VCaP (cell line): Measurements from ENCODE around the gene KATNAL1.

Experiments used
- H3K27ac ChIP-seq: fragments of 450-650 bp; 2 replicates; pipeline ENCODE4 v1.5.1; 2017
- TF ChIP-seq, protein P1 (sequence below): fragments of 450-650 bp; conservative IDR thresholded peaks from 2 replicates; pipeline ENCODE4 v1.5.1; 2017; ENCODE audit warnings: mild to moderate bottlenecking, moderate library complexity

The KATNAL1 gene

DNA sequence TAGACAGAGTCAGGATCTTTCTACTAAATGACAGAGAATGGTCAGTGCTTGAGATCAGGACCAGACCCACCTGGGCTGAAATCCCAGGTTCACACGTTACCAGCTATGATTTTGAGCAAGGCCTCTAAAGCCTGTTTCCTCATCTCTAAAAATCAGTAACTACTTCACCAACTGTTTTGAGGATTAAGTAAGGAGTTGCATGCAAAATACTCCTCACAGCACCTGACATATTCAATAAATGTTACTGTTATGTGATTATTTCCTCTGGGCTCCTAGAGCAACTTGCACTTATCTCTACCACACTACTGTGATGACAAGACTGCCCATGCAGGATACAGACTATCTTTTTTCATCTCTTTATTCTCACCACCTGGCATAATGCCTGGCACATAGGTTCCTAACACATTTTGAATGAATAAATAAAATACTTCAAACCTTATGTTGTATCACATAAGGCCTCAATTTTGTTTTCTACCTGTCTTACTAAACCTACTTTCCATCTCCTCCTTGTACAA is 1.8 kb downstream of the KATNAL1 start:
- H3K27ac ChIP-seq = no peak overlapping the region

GRCh38 chr13:30303269-30303668 is 4.1 kb downstream of the KATNAL1 start:
- H3K27ac ChIP-seq = no peak overlapping the region
- TF ChIP-seq, protein P1, sequence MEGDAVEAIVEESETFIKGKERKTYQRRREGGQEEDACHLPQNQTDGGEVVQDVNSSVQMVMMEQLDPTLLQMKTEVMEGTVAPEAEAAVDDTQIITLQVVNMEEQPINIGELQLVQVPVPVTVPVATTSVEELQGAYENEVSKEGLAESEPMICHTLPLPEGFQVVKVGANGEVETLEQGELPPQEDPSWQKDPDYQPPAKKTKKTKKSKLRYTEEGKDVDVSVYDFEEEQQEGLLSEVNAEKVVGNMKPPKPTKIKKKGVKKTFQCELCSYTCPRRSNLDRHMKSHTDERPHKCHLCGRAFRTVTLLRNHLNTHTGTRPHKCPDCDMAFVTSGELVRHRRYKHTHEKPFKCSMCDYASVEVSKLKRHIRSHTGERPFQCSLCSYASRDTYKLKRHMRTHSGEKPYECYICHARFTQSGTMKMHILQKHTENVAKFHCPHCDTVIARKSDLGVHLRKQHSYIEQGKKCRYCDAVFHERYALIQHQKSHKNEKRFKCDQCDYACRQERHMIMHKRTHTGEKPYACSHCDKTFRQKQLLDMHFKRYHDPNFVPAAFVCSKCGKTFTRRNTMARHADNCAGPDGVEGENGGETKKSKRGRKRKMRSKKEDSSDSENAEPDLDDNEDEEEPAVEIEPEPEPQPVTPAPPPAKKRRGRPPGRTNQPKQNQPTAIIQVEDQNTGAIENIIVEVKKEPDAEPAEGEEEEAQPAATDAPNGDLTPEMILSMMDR = no peak

More for the DNA sequence above, 1.8 kb downstream of the KATNAL1 start:
- TF ChIP-seq, protein P1 = no peak

- TF ChIP-seq, protein P1 = no peak
- no peak overlapping the region for H3K27ac ChIP-seq
These were observed 5.5 kb downstream of the KATNAL1 start for GRCh38 chr13:30301827-30302226.

GRCh38 chr13:30300596-30300995 is 6.8 kb downstream of the KATNAL1 start:
- H3K27ac ChIP-seq = no peak overlapping the region
- TF ChIP-seq, protein P1 = no peak

- no peak overlapping the region for H3K27ac ChIP-seq
- TF ChIP-seq, protein P1 = no peak
These were observed 7.6 kb downstream of the KATNAL1 start for GRCh38 chr13:30299786-30300185.

DNA sequence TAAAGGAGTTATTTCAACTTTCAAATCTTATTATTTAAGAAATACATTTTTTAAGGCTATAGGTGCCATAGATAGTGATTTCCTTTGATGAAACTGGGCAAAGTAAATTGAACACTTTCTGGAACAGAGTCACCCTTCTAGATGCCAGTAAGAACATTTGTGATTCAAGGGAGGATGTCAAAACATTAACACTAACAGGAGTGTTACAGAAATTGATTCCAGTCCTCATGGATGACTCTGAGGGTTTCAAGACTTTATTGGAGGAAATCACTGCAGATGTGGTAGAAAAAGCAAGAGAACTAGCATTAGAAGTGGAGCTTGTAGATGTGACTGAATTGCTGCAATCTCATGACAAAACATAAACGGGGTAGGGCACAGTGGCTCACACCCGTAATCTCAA is 12.2 kb downstream of the KATNAL1 start:
- TF ChIP-seq, protein P1 = no peak
- no peak overlapping the region for H3K27ac ChIP-seq

DNA sequence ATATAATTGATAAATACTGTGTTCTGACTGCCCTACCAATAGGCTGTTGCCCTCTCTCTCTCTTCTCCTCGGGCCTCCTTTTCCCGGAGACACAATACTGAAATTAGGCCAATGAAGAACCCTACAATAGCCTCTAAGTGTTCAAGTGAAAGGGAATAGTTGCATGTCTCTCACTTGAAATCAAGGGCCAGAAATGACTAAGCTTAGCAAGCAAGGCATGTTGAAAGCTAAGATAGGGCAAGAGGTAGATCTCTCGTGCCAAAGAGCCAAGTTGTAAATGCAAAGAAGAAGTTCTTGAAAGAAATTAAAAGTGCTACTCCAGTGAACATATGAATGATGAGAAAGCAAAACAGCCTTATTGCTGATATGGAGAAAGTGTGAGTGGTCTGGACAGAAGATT is 13.3 kb downstream of the KATNAL1 start:
- no peak overlapping the region for H3K27ac ChIP-seq
- TF ChIP-seq, protein P1 = no peak

- no peak overlapping the region for H3K27ac ChIP-seq
- TF ChIP-seq, protein P1 = no peak
These were observed 15.0 kb downstream of the KATNAL1 start for GRCh38 chr13:30292325-30292724.
